WI38 (cell line): ENCODE results near the gene LCLAT1.
"Not testable (repeated sequence)": the region's sequence is repeated elsewhere in the genome, so short reads cannot be mapped to it uniquely, and the experiment has no call there.

ENCODE experiments used
- H3K4me3 ChIP-seq: 2 replicates; pipeline ENCODE4 v1.5.1; 2011; ENCODE audit warnings: low read depth, mild to moderate bottlenecking, control low read depth, low read length
- CTCF ChIP-seq: IDR thresholded peaks from 2 replicates; pipeline ENCODE4 v1.5.1; 2012; ENCODE audit warnings: low read depth, mild to moderate bottlenecking, control low read depth, low read length

The LCLAT1 gene

GRCh38 chr2:30464544-30465170 is 17.6 kb downstream of the LCLAT1 start:
- TF ChIP-seq CTCF: no peak
- no peak overlapping the region for H3K4me3 ChIP-seq

GRCh38 chr2:30465171-30465545 is 18.1 kb downstream of the LCLAT1 start:
- TF ChIP-seq CTCF: no peak
- H3K4me3 ChIP-seq: no peak overlapping the region

GRCh38 chr2:30466216-30466615 is 19.2 kb downstream of the LCLAT1 start:
- H3K4me3 ChIP-seq: no peak overlapping the region
- no peak for TF ChIP-seq CTCF

- H3K4me3 ChIP-seq: not testable (repeated sequence)
These were observed 20.2 kb downstream of the LCLAT1 start for GRCh38 chr2:30467062-30467826.

- H3K4me3 ChIP-seq: no peak overlapping the region
- TF ChIP-seq CTCF: no peak
These were observed 23.4 kb downstream of the LCLAT1 start for GRCh38 chr2:30470426-30470825.

GRCh38 chr2:30472326-30472725 is 25.3 kb downstream of the LCLAT1 start:
- no peak overlapping the region for H3K4me3 ChIP-seq
- no peak for TF ChIP-seq CTCF

- H3K4me3 ChIP-seq: no peak overlapping the region
- TF ChIP-seq CTCF: no peak
These were observed 28.5 kb downstream of the LCLAT1 start for GRCh38 chr2:30475542-30475941.
